ENCODE data around the gene LCP2.

GRCh38 chr5:170202117-170202516, 95.5 kb downstream of the LCP2 start:
- no peak for TF ChIP-seq POLR2A (IDR thresholded peaks at IDR 0.05)
- TF ChIP-seq CTCF (IDR thresholded peaks at IDR 0.05) = no peak
- no peak for TF ChIP-seq POLR2AphosphoS5 (IDR thresholded peaks at IDR 0.05)

All from upper lobe of left lung (tissue), 4 donors.